Forelimb muscle (tissue), 1 donor: ENCODE data around the gene AK9. TPM values are rescaled to one million over a fixed set of nuclear protein-coding genes. Genes with fewer than 3 reads are reported as not detected.
"Not testable (repeated sequence)": the region's sequence is repeated elsewhere in the genome, so short reads cannot be mapped to it uniquely, and the experiment has no call there.

Source experiments
- DNase-seq: peaks from one replicate; pipeline ENCODE4 v3.0.0-alpha.2; 2013; ENCODE audit warnings: low read depth
- polyA plus RNA-seq: library from polyadenylated mRNA; unstranded; fragments of 120-200 nt; gene quantifications from one replicate; pipeline ENCODE4 v1.2.1, GENCODE V29; 2013; ENCODE audit not compliant: insufficient read length

Gene AK9
- polyA plus RNA-seq = 6.5 TPM

GRCh38 chr6:109690737-109691621 is at the start of gene AK9, which contains the start of gene FIG4:
AK9 (minus strand) TSS chr6:109691202; CDS start chr6:109675745, 15,457 bp downstream.
FIG4 (plus strand) TSS chr6:109691296; CDS start chr6:109691436, 140 bp downstream.
- DNase-seq = peak; percentile 88

GRCh38 chr6:109740787-109741186 is 49.8 kb upstream of the AK9 start:
- DNase-seq = no peak

- no peak for DNase-seq
These were observed 48.7 kb upstream of the AK9 start for GRCh38 chr6:109739686-109740085.

- DNase-seq = no peak
These were observed 47.7 kb upstream of the AK9 start for GRCh38 chr6:109738667-109739066.

- no peak for DNase-seq
These were observed 47.3 kb upstream of the AK9 start for GRCh38 chr6:109738255-109738654.

GRCh38 chr6:109736273-109737025 is 45.4 kb upstream of the AK9 start:
- DNase-seq = no peak

- not testable (repeated sequence) for DNase-seq
These were observed 34.2 kb upstream of the AK9 start for GRCh38 chr6:109725250-109725649.

GRCh38 chr6:109722564-109723254 is 31.7 kb upstream of the AK9 start:
- no peak for DNase-seq

GRCh38 chr6:109722011-109722410 is 31.0 kb upstream of the AK9 start:
- peak; percentile 47 for DNase-seq

GRCh38 chr6:109720311-109720710 is 29.3 kb upstream of the AK9 start:
- no peak for DNase-seq

- DNase-seq = no peak
These were observed 28.0 kb upstream of the AK9 start for GRCh38 chr6:109718991-109719390.

GRCh38 chr6:109717971-109718370 is 27.0 kb upstream of the AK9 start:
- no peak for DNase-seq

GRCh38 chr6:109715616-109716015 is 24.6 kb upstream of the AK9 start:
- no peak for DNase-seq

GRCh38 chr6:109714611-109715010 is 23.6 kb upstream of the AK9 start:
- no peak for DNase-seq

GRCh38 chr6:109714166-109714565 is 23.2 kb upstream of the AK9 start:
- no peak for DNase-seq

GRCh38 chr6:109713097-109713496 is 22.1 kb upstream of the AK9 start:
- no peak for DNase-seq

GRCh38 chr6:109708099-109708498 is 17.1 kb upstream of the AK9 start:
- DNase-seq = not testable (repeated sequence)

GRCh38 chr6:109706513-109706912 is 15.5 kb upstream of the AK9 start:
- no peak for DNase-seq

GRCh38 chr6:109705258-109705657 is 14.3 kb upstream of the AK9 start:
- peak; percentile 78 for DNase-seq

- no peak for DNase-seq
These were observed 11.8 kb upstream of the AK9 start for GRCh38 chr6:109702791-109703190.

GRCh38 chr6:109701774-109702173 is 10.8 kb upstream of the AK9 start:
- no peak for DNase-seq

- DNase-seq = no peak
These were observed 10.2 kb upstream of the AK9 start for GRCh38 chr6:109701221-109701620.
